ENCODE results near the gene GPR55.

GPR55 gene

DNA sequence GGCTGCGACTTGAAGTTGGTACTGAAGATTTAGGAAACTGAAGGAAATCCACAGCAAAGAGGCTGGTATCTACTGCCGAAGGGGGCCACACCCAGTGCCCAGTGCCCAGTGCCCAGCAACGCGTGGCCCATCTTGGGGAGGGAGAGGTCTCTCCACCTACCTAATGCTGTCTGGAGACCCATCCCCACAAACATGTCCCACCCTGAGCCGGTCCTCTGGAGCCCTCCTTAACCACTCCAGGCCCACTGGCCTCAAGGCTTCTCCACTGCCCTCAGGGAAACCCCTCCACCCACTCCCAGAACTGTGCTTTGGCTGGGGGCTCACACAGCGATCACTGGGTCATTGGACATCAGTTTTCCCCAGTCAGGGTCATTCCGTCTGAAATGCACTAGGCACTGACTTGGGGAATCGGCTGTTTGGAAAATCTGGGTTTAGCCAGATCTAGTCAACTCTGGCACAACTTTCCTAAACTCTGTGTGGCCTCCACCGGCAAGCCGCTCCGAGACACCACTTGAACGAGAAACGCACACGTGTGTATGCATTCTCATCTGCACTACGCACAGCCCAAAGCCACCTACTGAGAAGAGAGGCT, 20.1 kb downstream of the GPR55 start:
- Histone ChIP-seq H3K27ac (ENCODE audit: low read length) (no peak overlapping the region), H3K9ac (ENCODE audit: low read length in 2 of 2) (no peak overlapping the region), H3K4me1 (ENCODE audit: control insufficient read depth, insufficient read depth, low read length) (no peaks in the 10 kb centered on the region), H3K4me3 (ENCODE audit: low read length in 2 of 2) (no peak overlapping the region), H3K9me3 (ENCODE audit: control insufficient read depth in 2 of 2, low read length in 2 of 2) (no peaks in the 10 kb centered on the region), H3K27me3 (ENCODE audit: control insufficient read depth in 1 of 2, insufficient read depth in 2 of 2, low read length in 2 of 2) (peaks cover 2% of the 10 kb centered on the region in 2 donors), H3K36me3 (ENCODE audit: control insufficient read depth in 2 of 2, insufficient read depth in 2 of 2, low read length in 2 of 2) (no peaks in the 10 kb centered on the region)

GRCh38 chr2:230903231-230904150, 21.6 kb downstream of the GPR55 start:
- no peak overlapping the region for H3K27ac ChIP-seq (ENCODE audit: low read length)
- H3K9me3 ChIP-seq (ENCODE audit: control insufficient read depth in 2 of 2, low read length in 2 of 2), result no peaks in the 10 kb centered on the region
- H3K4me3 ChIP-seq (ENCODE audit: low read length in 2 of 2), result no peak overlapping the region
- no peak overlapping the region for H3K9ac ChIP-seq (ENCODE audit: low read length in 2 of 2)
- H3K36me3 ChIP-seq (ENCODE audit: control insufficient read depth in 2 of 2, insufficient read depth in 2 of 2, low read length in 2 of 2), result no peaks in the 10 kb centered on the region
- peaks cover 0 to 2% of the 10 kb centered on the region in 2 donors for H3K27me3 ChIP-seq (ENCODE audit: control insufficient read depth in 1 of 2, insufficient read depth in 2 of 2, low read length in 2 of 2)
- no peaks in the 10 kb centered on the region for H3K4me1 ChIP-seq (ENCODE audit: control insufficient read depth, insufficient read depth, low read length)

- no peaks in the 10 kb centered on the region for H3K9me3 ChIP-seq (ENCODE audit: control insufficient read depth in 2 of 2, low read length in 2 of 2)
- H3K9ac ChIP-seq (ENCODE audit: low read length in 2 of 2), result no peak overlapping the region
- H3K27me3 ChIP-seq (ENCODE audit: control insufficient read depth in 1 of 2, insufficient read depth in 2 of 2, low read length in 2 of 2), result peaks cover 0 to 2% of the 10 kb centered on the region in 2 donors
- no peaks in the 10 kb centered on the region for H3K36me3 ChIP-seq (ENCODE audit: control insufficient read depth in 2 of 2, insufficient read depth in 2 of 2, low read length in 2 of 2)
- H3K4me3 ChIP-seq (ENCODE audit: low read length in 2 of 2), result no peak overlapping the region
- H3K4me1 ChIP-seq (ENCODE audit: control insufficient read depth, insufficient read depth, low read length), result no peaks in the 10 kb centered on the region
- no peak overlapping the region for H3K27ac ChIP-seq (ENCODE audit: low read length)
Observed at GRCh38 chr2:230902180-230902899, 22.7 kb downstream of the GPR55 start.

- Histone ChIP-seq H3K9ac (ENCODE audit: low read length in 2 of 2) (no peak overlapping the region), H3K4me3 (ENCODE audit: low read length in 2 of 2) (no peak overlapping the region), H3K9me3 (ENCODE audit: control insufficient read depth in 2 of 2, low read length in 2 of 2) (no peaks in the 10 kb centered on the region), H3K4me1 (ENCODE audit: control insufficient read depth, insufficient read depth, low read length) (no peaks in the 10 kb centered on the region), H3K27me3 (ENCODE audit: control insufficient read depth in 1 of 2, insufficient read depth in 2 of 2, low read length in 2 of 2) (peaks cover 0 to 2% of the 10 kb centered on the region in 2 donors), H3K36me3 (ENCODE audit: control insufficient read depth in 2 of 2, insufficient read depth in 2 of 2, low read length in 2 of 2) (no peaks in the 10 kb centered on the region), H3K27ac (ENCODE audit: low read length) (no peak overlapping the region)
Observed at GRCh38 chr2:230901006-230901405, 24.0 kb downstream of the GPR55 start.

DNA sequence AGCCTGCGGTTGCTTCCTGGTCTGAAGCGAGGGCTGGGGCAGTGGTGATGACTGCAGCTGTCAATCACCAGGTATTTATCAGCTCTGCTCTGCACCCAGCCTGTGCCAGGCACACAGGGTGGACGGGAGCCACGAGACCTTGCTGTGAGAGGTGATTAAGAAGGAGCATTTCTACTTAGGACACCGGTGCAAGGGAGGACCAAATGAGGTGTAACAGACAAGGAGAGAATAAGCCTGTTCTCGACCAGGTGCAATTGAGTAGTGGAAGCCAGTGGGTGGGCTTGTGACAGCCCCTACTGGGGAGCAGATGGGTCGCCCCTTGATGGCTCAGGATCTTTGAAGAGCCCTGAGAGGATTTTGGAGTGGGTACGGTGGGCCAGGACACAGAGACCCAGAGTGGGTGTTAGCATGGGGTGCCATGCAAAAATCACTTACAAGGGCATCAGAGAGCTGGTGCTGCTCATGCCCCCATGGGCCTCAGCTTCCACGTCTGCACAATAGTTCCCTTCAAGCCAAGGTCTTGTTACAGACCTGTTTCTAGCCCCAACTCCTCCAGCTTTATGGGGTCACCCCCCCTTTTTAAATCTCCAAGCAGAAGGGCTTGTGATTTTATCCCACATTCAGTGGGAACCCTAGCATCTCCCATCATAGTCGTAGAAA, 24.6 kb downstream of the GPR55 start:
- Histone ChIP-seq H3K4me3 (ENCODE audit: low read length in 2 of 2) (no peak overlapping the region), H3K27me3 (ENCODE audit: control insufficient read depth in 1 of 2, insufficient read depth in 2 of 2, low read length in 2 of 2) (peaks cover 0 to 2% of the 10 kb centered on the region in 2 donors), H3K4me1 (ENCODE audit: control insufficient read depth, insufficient read depth, low read length) (no peaks in the 10 kb centered on the region), H3K36me3 (ENCODE audit: control insufficient read depth in 2 of 2, insufficient read depth in 2 of 2, low read length in 2 of 2) (no peaks in the 10 kb centered on the region), H3K27ac (ENCODE audit: low read length) (no peak overlapping the region), H3K9ac (ENCODE audit: low read length in 2 of 2) (no peak overlapping the region), H3K9me3 (ENCODE audit: control insufficient read depth in 2 of 2, low read length in 2 of 2) (no peaks in the 10 kb centered on the region)

DNA sequence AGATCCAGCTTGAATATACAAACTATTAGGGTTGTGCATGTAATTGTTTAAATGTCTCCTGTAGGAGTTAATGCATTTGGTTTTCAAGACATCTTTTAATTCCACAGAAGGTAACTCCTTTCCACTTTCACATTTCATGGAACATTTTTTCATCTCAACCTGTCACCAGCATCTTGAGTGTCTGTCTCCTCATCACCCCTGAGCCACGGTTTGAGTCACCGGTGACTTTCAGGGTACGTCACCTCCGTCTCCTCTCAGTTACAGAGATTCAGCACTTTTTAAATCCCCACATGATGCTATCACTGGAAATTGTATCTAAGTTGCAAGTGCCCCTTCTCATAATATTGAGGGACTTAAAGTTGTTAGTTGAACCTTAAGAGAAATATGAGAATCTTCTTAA, 25.3 kb downstream of the GPR55 start:
- H3K9me3 ChIP-seq (ENCODE audit: control insufficient read depth in 2 of 2, low read length in 2 of 2), result no peaks in the 10 kb centered on the region
- no peak overlapping the region for H3K4me3 ChIP-seq (ENCODE audit: low read length in 2 of 2)
- no peak overlapping the region for H3K27ac ChIP-seq (ENCODE audit: low read length)
- H3K4me1 ChIP-seq (ENCODE audit: control insufficient read depth, insufficient read depth, low read length), result no peaks in the 10 kb centered on the region
- H3K27me3 ChIP-seq (ENCODE audit: control insufficient read depth in 1 of 2, insufficient read depth in 2 of 2, low read length in 2 of 2), result peaks cover 0 to 2% of the 10 kb centered on the region in 2 donors
- no peaks in the 10 kb centered on the region for H3K36me3 ChIP-seq (ENCODE audit: control insufficient read depth in 2 of 2, insufficient read depth in 2 of 2, low read length in 2 of 2)
- no peak overlapping the region for H3K9ac ChIP-seq (ENCODE audit: low read length in 2 of 2)

- Histone ChIP-seq H3K9me3 (ENCODE audit: control insufficient read depth in 2 of 2, low read length in 2 of 2) (no peaks in the 10 kb centered on the region), H3K27me3 (ENCODE audit: control insufficient read depth in 1 of 2, insufficient read depth in 2 of 2, low read length in 2 of 2) (peaks cover 0 to 2% of the 10 kb centered on the region in 2 donors), H3K36me3 (ENCODE audit: control insufficient read depth in 2 of 2, insufficient read depth in 2 of 2, low read length in 2 of 2) (no peaks in the 10 kb centered on the region), H3K4me1 (ENCODE audit: control insufficient read depth, insufficient read depth, low read length) (no peaks in the 10 kb centered on the region), H3K27ac (ENCODE audit: low read length) (no peak overlapping the region), H3K9ac (ENCODE audit: low read length in 2 of 2) (no peak overlapping the region), H3K4me3 (ENCODE audit: low read length in 2 of 2) (no peak overlapping the region)
Observed at GRCh38 chr2:230899287-230899686, 25.8 kb downstream of the GPR55 start.

DNA sequence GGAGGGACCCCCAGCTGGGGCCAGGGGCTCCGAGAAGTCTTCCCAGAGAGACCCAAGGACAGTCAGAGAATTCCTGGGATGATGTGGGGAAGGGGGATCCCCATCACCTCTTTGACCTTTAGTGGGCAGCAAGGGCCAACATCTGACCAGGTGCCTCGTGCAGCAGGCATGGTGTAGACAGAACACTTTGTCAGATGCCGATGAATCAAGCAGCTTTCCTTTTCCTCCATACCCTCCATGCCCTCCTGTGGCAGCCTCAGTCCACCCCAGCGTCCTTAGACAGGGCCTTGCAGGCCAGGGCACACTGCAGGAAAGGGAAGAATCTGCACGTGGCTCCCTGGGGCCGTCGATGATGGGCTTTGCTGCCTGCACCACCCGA, 26.3 kb downstream of the GPR55 start:
- H3K4me1 ChIP-seq (ENCODE audit: control insufficient read depth, insufficient read depth, low read length), result no peaks in the 10 kb centered on the region
- H3K4me3 ChIP-seq (ENCODE audit: low read length in 2 of 2), result no peak overlapping the region
- no peaks in the 10 kb centered on the region for H3K9me3 ChIP-seq (ENCODE audit: control insufficient read depth in 2 of 2, low read length in 2 of 2)
- peaks cover 0 to 2% of the 10 kb centered on the region in 2 donors for H3K27me3 ChIP-seq (ENCODE audit: control insufficient read depth in 1 of 2, insufficient read depth in 2 of 2, low read length in 2 of 2)
- no peak overlapping the region for H3K9ac ChIP-seq (ENCODE audit: low read length in 2 of 2)
- H3K36me3 ChIP-seq (ENCODE audit: control insufficient read depth in 2 of 2, insufficient read depth in 2 of 2, low read length in 2 of 2), result no peaks in the 10 kb centered on the region
- H3K27ac ChIP-seq (ENCODE audit: low read length), result no peak overlapping the region

- Histone ChIP-seq H3K27me3 (ENCODE audit: control insufficient read depth in 1 of 2, insufficient read depth in 2 of 2, low read length in 2 of 2) (peaks cover under 1 to 2% of the 10 kb centered on the region in 2 donors), H3K4me3 (ENCODE audit: low read length in 2 of 2) (no peak overlapping the region), H3K9ac (ENCODE audit: low read length in 2 of 2) (no peak overlapping the region), H3K27ac (ENCODE audit: low read length) (no peak overlapping the region), H3K4me1 (ENCODE audit: control insufficient read depth, insufficient read depth, low read length) (no peaks in the 10 kb centered on the region), H3K36me3 (ENCODE audit: control insufficient read depth in 2 of 2, insufficient read depth in 2 of 2, low read length in 2 of 2) (no peaks in the 10 kb centered on the region), H3K9me3 (ENCODE audit: control insufficient read depth in 2 of 2, low read length in 2 of 2) (no peaks in the 10 kb centered on the region)
Observed at GRCh38 chr2:230898016-230898712, 26.9 kb downstream of the GPR55 start.
